ENCODE measurements around the gene TAS2R31.

- TF ChIP-seq CTCF (IDR thresholded peaks at IDR 0.05; ENCODE audit: low read length) (no peak), EZH2 (IDR thresholded peaks at IDR 0.05; ENCODE audit: borderline replicate concordance, low read length) (no peak)
Observed at GRCh38 chr12:11015775-11016430, 15.3 kb downstream of the TAS2R31 start.
